GM21737 (cell line): ENCODE results near the gene FLYWCH1.

Source experiments
- ATAC-seq: cut with Tn5 transposase; IDR thresholded peaks from one replicate; pipeline ENCODE4 v1.9.1; 2021; ENCODE audit warnings: mild to moderate bottlenecking, moderate library complexity; ENCODE audit not compliant: unreplicated experiment

Gene FLYWCH1, protein sequence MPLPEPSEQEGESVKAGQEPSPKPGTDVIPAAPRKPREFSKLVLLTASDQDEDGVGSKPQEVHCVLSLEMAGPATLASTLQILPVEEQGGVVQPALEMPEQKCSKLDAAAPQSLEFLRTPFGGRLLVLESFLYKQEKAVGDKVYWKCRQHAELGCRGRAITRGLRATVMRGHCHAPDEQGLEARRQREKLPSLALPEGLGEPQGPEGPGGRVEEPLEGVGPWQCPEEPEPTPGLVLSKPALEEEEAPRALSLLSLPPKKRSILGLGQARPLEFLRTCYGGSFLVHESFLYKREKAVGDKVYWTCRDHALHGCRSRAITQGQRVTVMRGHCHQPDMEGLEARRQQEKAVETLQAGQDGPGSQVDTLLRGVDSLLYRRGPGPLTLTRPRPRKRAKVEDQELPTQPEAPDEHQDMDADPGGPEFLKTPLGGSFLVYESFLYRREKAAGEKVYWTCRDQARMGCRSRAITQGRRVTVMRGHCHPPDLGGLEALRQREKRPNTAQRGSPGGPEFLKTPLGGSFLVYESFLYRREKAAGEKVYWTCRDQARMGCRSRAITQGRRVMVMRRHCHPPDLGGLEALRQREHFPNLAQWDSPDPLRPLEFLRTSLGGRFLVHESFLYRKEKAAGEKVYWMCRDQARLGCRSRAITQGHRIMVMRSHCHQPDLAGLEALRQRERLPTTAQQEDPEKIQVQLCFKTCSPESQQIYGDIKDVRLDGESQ

DNA sequence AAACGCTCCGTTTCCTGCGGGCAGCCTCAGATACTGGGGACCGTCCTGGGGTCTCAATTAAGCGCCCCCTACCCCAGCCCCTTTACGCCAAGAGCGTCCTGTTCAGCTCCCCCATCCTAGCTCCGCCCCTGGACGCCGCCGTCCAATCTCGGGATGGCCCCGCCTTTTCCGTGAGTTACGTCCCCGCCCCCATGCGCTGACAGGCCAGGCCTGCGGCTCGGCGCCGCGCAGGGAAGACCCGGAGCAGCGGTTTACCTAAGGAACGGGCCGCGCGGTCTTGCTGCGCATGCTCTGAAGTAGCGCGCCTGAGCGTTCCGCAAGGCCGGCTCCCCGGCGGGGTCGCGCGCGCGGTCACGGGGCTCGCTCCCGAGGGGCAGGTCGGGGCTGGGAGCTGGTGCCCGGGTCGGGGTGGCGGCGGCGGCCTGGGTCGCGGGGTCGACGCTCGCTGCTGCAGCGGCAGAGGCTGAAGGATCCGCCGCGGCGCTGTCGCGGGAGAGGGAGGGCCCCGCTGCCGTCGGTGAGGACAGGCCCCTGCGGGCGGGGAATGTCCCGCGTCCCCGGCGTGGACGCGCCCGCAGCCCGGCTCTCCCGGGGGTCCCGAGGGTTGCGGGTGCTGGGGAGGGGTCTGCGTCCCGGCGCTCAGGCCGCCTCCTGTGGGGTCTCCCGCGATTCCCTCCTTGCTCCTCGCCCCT, at the start of gene FLYWCH1:
Gene FLYWCH1, plus strand, starts transcription at position 294 of the 692 bp plus-strand sequence. CDS start 17,755 bp downstream, outside the sequence.
- peak; percentile 89 for ATAC-seq

DNA sequence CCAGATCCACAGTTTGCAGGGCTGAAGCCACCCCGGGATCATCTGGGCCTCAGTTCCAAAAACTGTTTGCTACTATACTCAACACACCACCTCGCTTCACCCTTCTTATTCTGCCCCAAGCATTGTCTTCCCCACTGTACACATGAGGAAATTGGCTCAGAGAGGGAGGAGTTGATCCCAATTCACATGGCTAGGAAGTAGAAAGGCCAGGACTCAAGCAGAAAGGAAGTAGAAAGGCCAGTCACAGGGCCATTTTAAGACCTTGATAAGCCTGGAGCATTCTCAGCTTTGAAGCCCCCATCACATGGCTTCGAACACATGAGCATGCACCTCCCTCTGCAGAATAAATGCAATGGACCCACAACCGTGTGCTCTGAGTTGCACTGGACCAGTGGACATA, 46.1 kb upstream of the FLYWCH1 start:
- ATAC-seq: no peak

DNA sequence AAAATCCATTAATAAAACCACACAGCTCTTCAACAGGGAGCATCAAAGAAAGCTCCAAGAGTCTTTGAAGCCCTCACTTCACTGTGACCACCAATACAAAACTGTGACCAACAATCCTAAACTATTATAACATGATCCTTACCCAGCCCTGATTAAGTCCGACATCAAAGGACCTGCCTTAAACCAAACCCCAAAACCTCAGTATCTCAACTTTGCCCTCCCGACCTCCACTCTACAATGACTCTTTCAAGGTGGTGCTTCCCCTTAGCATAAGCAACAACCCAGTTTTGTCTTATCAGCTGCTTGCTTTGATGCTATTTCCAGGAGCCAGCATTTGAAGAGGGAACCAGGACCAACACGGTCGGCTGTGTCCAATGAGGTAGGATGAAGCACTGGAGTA, 45.3 kb upstream of the FLYWCH1 start:
- no peak for ATAC-seq

DNA sequence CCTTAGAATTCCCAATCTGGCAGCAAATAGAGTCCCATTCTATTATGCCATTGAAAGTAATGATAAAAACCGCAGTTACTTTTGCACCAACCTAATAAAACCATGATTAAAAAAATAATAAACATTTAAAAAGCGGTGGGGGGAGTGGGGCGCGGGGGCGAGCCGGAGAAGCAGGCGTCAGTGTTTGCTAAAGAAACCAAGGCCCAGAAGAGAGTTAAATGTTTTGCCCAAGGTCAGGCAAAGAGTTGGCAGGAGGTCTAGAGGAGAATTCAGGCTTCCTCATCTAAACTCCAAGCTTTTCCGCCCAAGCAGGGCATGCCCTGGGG, 44.1 kb upstream of the FLYWCH1 start:
- ATAC-seq: no peak

DNA sequence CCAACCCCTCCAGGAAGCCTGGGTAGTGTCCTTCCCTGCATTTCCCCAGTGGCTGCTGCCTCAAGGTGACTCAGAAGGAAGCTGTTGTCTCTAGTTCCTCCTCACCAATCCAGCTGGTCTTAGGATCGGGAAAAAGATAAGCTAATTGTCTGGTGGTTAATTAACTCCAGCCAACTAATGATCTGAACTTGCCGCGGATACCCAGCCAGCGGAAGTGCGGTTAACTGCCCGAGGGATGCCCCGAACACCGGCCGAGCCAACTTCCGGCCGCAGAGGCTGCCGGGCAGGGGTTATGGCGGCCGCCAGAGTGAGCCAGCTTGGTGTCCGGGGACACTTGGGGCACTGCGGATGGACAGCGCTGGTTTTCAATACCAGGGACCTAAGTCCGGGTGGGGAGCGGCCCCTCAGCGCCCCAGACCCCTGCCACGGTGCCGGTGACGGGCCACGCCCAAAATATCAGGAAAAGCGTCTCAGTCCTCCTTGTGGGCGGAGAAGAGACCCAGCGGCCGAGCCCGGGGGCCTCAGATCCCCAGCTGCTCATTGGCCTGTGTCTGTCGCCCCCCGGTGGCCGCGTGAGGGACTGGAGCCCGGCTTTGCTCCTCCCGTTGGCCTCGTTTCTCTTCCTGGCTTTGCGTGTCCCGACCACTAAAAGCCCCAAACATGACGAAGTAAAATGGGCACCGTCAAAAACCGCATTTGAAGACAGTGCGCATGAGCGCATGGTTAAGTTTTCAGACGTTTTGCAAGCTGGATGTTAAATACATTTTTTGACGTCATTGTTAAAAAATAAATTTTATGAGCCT, 43.5 kb upstream of the FLYWCH1 start:
- ATAC-seq: peak; percentile 85

DNA sequence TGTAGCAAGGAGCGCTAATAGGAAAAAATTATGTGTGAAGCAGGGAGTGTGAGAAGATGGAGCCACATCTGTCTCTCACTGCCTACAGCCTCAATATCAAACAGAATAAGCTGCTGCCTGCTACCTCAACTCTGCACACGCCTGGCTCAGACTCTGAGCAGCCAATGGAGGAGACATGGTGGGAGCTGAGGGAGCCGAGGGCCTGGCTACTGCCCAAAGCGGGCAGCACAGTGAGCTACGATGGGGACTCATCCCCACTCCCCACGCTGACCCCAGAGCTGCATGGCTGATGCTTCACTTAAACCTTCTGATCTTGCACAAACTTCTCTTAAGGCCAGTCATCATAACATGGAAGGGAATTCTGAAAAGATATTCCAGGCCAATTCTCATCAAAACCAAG, 39.8 kb upstream of the FLYWCH1 start:
- no peak for ATAC-seq

DNA sequence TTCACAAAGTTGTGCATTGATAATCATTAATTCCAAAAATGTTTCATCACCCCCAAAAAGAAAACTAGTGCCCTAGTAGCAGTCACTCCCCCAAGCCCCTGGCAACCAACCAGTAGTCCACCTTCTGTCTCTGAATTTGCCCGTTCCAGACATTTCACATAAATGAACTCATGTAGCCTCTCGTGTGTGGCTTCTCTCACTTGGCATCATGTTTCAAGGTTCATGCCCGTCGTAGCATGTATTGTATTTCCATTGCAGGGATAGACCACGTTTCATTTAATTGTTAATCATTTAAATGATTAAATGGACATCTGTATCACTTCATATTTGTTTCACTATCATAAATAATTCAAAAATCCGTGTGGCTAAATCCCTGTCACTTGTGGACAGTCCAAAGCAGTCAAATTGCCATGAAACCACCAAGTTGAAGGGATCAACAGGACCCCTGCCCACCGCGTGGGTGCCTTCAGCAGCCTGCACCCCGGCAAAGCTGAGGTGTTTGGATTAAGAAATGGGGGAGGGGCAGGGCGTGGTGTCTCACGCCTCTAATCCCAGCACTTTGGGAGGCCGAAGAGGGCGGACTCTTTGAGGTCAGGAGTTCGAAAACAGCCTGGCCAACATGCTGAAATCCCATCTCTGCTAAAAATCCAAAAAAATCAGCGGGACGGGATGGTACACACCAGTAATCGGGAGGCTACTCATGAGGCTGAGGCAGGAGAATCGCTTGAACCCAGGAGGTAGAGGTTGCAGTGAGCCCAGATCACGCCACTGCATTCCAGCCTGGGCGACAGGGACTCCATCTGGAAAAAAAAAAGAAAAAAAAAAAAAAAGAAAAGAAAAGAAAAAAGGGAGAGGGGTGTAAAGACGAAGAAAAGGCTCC, 37.5 kb upstream of the FLYWCH1 start:
- ATAC-seq: no peak

DNA sequence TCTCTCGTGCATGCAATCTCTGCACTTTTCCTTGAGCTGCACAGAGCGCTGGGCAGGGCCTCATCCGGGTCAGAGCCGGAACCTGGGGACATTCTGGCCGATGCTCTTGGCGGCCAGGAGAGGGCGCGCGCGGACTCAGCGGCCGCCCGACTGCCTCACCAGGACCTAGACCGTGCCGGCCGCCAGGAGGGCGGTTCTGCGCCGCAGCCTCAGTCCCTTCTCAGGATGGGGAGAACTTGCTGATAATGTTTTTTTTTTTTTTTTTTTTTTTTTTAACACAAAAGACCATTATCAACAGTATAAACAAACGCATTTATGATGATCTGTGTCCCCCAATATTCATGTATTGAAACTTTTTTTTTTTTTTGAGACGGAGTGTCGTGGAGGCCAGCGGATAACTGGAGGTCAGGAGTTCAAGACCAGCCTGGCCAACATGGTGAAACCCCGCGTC, 36.8 kb upstream of the FLYWCH1 start:
- peak; percentile 55 for ATAC-seq

DNA sequence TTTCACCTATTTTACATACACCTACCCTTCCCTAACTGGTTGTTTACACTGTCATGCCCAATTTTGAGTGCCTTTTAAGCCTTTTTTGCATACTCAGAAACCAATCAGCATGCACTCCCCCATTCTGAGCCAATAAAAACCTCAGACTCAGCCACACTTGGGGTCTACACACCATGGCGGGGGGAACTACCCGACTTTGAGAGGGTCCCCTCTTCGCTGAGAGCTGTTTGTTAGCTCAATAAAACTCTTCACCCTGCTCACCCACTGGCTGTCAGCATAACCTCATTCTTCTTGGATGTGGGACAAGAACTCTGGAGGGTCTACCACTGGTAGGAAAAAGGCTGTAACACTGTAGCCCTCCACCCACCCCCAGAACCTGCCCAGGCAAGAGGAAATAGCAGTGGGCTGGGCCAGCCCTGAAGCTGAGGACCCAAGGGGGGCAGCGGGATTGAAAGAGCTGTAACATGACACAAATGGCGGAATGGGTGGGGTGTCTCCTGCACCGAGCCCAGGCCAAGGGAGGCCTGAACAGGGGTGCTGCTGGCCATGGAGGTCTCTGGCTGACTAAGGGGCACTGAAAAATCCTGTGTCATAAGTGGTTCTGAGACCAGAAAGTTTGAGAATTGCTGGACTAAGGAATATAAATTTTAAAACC, 31.8 kb upstream of the FLYWCH1 start:
- ATAC-seq: no peak

DNA sequence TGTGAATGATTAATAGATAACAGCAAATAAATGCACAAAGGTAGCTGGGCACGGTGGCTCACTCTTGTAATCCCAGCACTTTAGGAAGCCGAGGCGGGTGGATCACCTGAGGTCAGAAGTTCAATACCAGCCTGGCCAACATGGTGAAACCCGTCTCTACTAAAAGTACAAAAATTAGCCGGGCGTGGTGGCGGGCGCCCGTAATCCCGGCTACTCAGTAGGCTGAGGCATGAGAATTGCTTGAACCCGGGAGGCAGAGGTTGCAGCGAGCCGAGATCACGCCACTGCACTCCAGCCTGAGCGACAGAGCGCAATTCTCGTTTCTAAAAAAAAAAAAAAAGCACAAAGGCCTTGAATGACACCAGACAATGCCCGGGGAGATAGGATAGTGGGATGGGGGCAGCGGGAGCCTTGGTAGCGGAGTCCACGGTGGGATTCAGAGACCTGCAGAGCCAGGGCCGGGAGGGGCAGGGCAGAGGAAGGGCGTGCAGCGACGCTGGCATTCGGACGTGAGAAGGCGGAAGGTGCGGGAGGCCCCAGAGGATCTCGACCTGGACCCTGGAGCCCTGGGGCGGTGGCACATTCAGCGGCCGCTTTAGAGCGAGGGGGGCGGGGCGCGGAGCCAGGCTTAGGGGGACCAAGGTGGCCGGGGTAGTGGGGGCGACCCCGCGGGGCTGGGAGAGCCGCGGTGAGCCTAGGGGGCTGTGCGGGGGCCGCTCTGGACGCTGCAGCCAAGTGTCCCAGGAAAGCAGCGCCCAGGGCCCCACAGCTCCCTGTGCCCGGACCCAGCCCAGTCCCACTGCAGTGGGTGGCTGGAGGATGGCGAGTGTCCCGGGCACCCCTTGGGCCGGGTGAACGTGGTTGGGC, 29.7 kb upstream of the FLYWCH1 start:
- peak; percentile 6 for ATAC-seq

DNA sequence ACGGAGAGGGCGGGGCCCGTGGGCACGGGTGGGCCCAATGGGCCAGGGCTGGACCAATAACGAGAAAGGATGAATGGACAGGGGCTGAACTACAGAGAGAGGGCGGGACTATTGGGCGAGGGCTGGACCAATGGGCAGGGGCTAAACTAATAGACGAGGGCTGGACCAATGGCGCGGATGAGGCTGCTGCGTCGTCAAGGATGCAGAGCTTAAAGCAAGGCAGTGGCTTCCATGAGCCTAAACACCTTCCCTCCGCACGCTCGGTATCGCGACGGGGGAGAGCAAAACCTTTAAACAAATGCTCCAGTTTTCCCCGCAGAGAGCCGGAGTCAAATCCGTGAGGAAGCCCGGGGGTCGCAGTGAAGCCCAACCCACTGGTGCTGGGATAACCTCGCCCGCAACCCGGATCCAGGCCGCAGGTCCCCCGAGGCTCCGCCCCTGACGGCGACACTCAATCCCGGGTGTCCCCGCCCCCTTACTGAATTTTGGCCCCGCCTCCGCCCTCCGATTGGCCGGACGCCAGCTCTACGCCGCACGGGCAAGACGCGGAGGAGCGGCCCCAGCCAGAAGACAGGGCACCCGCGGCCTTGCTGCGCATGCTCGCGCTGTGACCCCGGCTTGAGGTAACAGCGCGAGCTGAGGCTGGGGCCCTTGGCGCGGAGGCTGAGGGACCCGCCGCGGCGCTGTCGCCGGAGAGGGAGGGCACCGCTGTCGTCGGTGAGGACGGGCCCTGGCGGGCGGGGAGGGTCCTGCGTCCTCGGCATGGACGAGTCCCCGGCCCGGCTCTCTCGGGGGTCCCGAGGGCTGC, 28.9 kb upstream of the FLYWCH1 start, which contains the start of gene FLYWCH2:
Gene FLYWCH2, plus strand, starts transcription at position 566 of the 808 bp plus-strand sequence. CDS start 13,235 bp downstream, outside the sequence.
- ATAC-seq: peak; percentile 84

DNA sequence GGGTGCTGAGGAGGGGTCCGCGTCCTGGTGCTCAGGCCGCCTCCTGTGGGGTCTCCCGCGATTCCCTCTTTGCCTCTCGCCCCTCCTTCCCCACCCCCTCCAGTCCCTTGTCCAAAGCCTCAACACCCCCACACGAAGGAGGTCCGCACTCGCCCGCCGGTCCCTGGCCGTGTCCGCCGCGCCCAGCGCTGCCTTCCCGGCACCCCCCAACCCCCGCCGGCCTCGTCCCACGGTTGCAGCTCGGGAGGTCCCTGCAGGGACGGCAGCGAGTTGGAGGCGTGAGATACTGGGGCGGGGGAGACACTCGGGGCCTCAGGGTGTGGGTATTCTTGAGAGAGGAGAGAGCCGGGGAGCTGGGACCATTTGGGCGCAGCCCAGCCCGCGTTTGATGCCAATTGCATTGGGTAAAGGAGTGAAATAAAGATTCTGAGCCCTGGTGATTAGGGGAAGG, 28.2 kb upstream of the FLYWCH1 start:
- ATAC-seq: no peak

DNA sequence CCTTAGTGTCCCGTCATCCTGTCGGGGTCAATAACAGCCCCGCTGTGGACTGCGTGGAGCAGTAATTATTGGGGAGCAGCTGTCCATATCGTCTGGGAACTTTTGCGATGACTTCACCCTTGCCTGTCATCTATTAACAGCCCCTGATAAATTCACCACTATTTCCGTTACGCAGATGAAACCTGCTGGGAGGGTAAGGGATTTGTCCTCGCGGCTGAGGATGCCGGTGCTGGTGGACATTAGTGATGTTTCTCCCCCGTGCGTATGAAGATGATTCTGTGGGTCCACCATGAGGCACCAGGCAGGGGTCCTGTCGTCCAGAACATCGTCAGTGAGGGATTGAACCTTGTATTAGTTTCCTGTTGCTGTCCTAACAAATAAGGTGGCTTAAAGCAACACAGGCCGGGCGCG, 27.7 kb upstream of the FLYWCH1 start:
- no peak for ATAC-seq

DNA sequence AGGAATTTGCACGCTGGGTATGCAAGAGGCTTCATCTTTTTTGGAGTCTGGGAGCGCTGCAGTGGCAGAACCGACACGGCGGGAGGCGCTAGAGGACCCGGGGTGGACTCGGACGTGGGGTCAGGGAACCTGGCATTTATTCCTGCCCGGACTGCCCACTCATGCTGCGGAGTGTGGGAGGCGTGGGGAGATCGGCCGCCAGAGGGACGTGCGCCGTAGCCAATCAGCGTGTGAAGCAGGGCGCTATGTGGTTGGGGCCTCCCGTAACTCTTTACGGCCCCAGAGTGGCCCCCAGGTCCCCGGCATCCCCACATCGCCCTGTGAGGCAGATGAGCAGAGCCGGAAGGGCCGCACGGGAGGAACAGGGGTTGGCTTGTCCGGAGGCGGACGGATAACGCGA, 17.5 kb upstream of the FLYWCH1 start:
- ATAC-seq: no peak

DNA sequence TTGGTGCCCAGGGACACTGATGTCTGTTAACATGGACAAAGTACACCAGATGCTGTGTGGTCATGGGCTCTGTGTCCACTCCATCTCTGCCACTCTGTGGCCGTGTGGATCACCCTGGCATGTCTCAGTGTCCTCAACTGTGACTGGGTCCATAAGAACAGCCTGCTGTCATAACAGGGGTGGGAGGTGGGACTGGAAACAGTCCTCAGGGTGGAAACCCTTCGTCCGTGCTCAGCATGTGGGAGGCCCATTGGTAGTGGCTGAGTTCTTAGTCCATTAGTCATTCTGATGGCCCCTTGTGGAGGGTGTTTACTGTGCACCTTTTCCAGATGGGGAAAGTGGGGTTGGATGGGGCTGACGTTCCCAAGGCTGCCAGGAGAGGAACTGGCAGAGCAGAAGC, 15.9 kb upstream of the FLYWCH1 start:
- no peak for ATAC-seq

DNA sequence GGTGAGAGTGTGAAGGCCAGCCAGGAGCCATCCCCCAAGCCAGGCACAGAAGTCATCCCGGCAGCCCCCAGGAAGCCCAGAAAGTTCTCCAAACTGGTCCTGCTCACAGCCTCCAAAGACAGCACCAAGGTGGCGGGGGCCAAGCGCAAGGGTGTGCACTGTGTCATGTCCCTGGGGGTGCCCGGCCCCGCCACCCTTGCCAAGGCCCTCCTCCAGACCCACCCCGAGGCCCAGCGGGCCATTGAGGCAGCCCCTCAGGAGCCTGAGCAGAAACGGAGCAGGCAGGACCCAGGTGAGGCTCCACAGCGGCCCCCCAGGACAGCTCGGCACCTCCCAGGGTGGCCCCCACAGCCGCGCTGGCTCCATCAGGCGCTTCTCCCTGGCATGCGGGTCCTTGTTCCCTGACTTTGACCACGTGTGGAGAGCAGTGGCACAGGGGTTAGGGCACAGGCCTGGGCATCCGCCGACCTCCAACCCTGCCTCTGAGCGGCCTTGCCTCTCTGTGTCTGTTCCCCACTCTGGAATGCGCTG, 15.2 kb upstream of the FLYWCH1 start:
- no peak for ATAC-seq

DNA sequence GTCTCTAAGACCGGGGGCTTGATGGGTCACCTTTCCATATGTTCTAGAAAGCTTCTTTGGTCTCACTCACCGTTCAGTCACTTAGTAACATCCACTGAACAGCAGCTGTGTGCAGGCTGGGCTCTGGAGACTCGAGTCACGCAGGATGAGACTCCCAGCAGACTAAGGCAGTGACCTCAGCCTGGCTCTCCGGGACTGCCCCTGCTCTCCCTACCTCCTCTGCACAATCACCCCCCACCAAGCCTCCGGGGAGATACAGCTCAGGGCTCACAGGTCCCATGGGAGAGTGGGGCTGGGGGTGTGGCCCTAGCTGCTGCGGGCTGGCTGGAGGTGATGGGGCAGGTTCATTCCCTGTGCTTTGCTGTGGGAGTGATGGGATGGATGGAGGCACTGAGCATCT, 14.6 kb upstream of the FLYWCH1 start:
- ATAC-seq: no peak
